ENCODE data around the gene EPB41L3.

DNA sequence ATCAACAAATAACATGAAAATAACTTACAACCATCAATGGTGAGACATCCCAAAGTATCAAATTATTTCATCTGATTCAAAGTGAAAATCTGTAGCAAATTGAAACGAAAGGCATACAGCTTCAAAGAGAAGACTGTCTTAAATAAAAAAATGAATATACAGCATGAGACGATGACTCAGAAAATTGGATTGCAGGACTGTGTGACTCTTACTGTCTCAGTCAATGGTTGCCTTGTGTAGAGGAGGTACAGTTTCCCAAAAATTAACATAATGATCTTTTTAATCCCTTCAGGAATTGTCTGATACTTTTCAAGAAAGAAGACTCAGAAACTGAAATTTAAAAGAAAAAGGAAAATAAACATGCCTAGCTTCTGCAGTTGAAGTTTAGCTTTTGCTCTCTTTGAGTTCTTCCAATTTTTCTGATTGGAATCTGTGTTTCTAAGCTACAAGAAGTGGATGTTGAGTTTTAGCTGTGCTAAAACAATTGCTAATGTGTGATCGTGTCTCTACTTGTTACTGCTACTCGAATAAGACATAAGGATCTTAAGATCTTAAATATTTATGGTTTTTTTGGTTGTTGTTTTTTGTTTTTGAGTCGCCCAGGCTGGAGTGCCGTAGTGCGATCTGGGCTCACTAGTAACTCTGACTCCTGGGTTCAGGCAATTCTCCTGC is 41.1 kb upstream of the EPB41L3 start:
- TF ChIP-seq CTCF (conservative IDR thresholded peaks at IDR 0.05; ENCODE audit: low read length) = no peak
- no peak for TF ChIP-seq EZH2phosphoT487 (IDR thresholded peaks at IDR 0.05; ENCODE audit: borderline replicate concordance, low read depth, low read length)

Data from OCI-LY7 (cell line).